DOHH2 (cell line): ENCODE results near the gene F2RL3.

Experiments
- H3F3A ChIP-seq: fragments of 200-600 bp; sonication (generic), shearing (Covaris generic); 2 replicates; pipeline ENCODE4 v1.6.0; 2016; ENCODE audit warnings: antibody characterized with exemption, mild to moderate bottlenecking; ENCODE audit not compliant: control insufficient read depth, insufficient read depth
- H3K27ac ChIP-seq: fragments of 200-600 bp; sonication (generic); 2 replicates; pipeline ENCODE4 v1.5.1; 2014; ENCODE audit warnings: low read depth, mild to moderate bottlenecking, low read length, moderate library complexity
- H3K27me3 ChIP-seq: fragments of 200-600 bp; sonication (generic); 2 replicates; pipeline ENCODE4 v1.6.1; 2014; ENCODE audit warnings: mild to moderate bottlenecking, low read length, mixed read lengths; ENCODE audit not compliant: control insufficient read depth
- H3K36me3 ChIP-seq: fragments of 200-600 bp; sonication (generic); 2 replicates; pipeline ENCODE4 v1.6.1; 2014; ENCODE audit warnings: mild to moderate bottlenecking, low read length, moderate library complexity, mixed read lengths; ENCODE audit not compliant: control insufficient read depth
- H3K4me1 ChIP-seq: fragments of 200-600 bp; sonication (generic); 2 replicates; pipeline ENCODE4 v1.6.1; 2014; ENCODE audit warnings: mild to moderate bottlenecking, low read length, mixed read lengths; ENCODE audit not compliant: control insufficient read depth
- H3K4me2 ChIP-seq: fragments of 200-600 bp; sonication (generic); 2 replicates; pipeline ENCODE4 v1.6.0; 2014; ENCODE audit warnings: mild to moderate bottlenecking, low read length, moderate library complexity
- H3K4me3 ChIP-seq: fragments of 200-600 bp; sonication (generic); 2 replicates; pipeline ENCODE4 v1.5.1; 2014; ENCODE audit warnings: mild to moderate bottlenecking, low read length, mixed read lengths
- H3K79me2 ChIP-seq: fragments of 200-600 bp; sonication (generic); 2 replicates; pipeline ENCODE4 v1.6.1; 2014; ENCODE audit warnings: mild to moderate bottlenecking, low read length, mixed read lengths; ENCODE audit not compliant: control insufficient read depth
- H3K9me2 ChIP-seq: fragments of 200-600 bp; sonication (generic); replicated peaks from 2 replicates; pipeline ENCODE4 v1.6.1; 2014; ENCODE audit warnings: mild to moderate bottlenecking, low read length, mixed read lengths; ENCODE audit not compliant: control insufficient read depth
- H3K9me3 ChIP-seq: fragments of 200-600 bp; sonication (generic); 2 replicates; pipeline ENCODE4 v1.6.1; 2014; ENCODE audit warnings: antibody characterized with exemption, low read length, mixed read lengths; ENCODE audit not compliant: control insufficient read depth, insufficient read depth
- H4K20me1 ChIP-seq: fragments of 200-600 bp; sonication (generic); 2 replicates; pipeline ENCODE4 v1.6.0; 2014; ENCODE audit warnings: low read depth, mild to moderate bottlenecking, antibody characterized with exemption, low read length, moderate library complexity; ENCODE audit not compliant: control insufficient read depth, insufficient read depth
- CTCF ChIP-seq: fragments of 200-600 bp; sonication (generic); IDR thresholded peaks from one replicate; pipeline ENCODE4 v1.5.1; 2014; ENCODE audit warnings: antibody characterized with exemption, mild to moderate bottlenecking, low read depth, low read length; ENCODE audit not compliant: poor library complexity, severe bottlenecking
- EZH2phosphoT487 ChIP-seq: fragments of 200-600 bp; sonication (generic); IDR thresholded peaks from 2 replicates; pipeline ENCODE4 v1.6.1; 2017; ENCODE audit warnings: borderline replicate concordance, mild to moderate bottlenecking, antibody characterized with exemption, low read length, moderate library complexity, mixed read lengths

The F2RL3 gene

DNA sequence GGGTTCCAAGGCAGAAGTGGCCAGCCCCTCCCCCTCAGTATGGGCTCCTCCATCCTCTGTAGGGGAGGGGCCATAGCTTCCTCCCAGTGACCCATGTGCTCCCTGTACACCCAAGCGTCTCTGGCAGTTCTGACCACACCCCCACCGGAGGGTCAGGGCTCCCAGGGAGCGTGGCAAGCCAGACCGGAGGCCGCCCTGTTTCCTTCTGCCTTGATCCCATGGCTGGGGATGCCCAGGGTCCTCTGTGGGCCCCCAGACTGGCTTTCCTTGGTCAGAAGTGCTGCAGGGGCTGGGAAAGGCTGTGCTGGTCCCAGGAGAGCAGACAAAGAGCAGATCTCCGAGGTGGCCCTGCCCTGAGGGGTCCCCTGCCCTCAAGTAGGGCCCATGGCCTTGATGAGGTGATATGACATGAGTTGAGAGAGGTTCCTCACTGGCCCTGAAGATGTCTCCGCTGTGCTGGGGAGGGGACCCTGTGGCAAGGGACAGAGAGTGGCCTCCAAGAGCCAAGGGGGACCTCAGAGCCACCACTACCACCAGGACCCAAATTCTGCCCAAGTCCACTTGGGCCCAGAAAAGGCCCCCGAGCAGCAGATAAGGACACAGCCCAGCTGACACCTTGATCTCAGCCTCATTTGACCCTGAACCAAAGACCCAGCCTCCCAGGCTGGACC lies 7.8 kb upstream of the F2RL3 start:
- H3F3A ChIP-seq = 0 out of 2 replicates have a peak, but pooled peaks cover under 1% of the 10 kb centered on the region
- TF ChIP-seq CTCF (no peak), EZH2phosphoT487 (no peak)
- H3K4me1 ChIP-seq = peaks cover 14% of the 10 kb centered on the region
- peaks cover 49% of the 10 kb centered on the region for H3K36me3 ChIP-seq
- no peak overlapping the region for H3K27ac ChIP-seq
- H3K4me3 ChIP-seq = no peak overlapping the region
- H3K9me3 ChIP-seq = peaks cover 10% of the 10 kb centered on the region; the same call in 1 of the 2 replicates
- H4K20me1 ChIP-seq = no peaks in the 10 kb centered on the region
- no peaks in the 10 kb centered on the region for H3K27me3 ChIP-seq
- no peaks in the 10 kb centered on the region for H3K9me2 ChIP-seq
- no peaks in the 10 kb centered on the region for H3K79me2 ChIP-seq
- no peak overlapping the region for H3K4me2 ChIP-seq

GRCh38 chr19:16882146-16882545 lies 6.7 kb upstream of the F2RL3 start:
- Histone ChIP-seq H3K9me3 (peaks cover 10% of the 10 kb centered on the region; the same call in 1 of the 2 replicates), H3F3A (peaks cover 6% of the 10 kb centered on the region; the same call in 1 of the 2 replicates), H3K4me1 (peaks cover 9% of the 10 kb centered on the region), H3K4me2 (no peak overlapping the region), H4K20me1 (no peaks in the 10 kb centered on the region), H3K27me3 (no peaks in the 10 kb centered on the region), H3K9me2 (no peaks in the 10 kb centered on the region), H3K36me3 (peaks cover 38% of the 10 kb centered on the region), H3K4me3 (no peak overlapping the region), H3K79me2 (no peaks in the 10 kb centered on the region), H3K27ac (no peak overlapping the region)
- TF ChIP-seq EZH2phosphoT487 (no peak), CTCF (no peak)

DNA sequence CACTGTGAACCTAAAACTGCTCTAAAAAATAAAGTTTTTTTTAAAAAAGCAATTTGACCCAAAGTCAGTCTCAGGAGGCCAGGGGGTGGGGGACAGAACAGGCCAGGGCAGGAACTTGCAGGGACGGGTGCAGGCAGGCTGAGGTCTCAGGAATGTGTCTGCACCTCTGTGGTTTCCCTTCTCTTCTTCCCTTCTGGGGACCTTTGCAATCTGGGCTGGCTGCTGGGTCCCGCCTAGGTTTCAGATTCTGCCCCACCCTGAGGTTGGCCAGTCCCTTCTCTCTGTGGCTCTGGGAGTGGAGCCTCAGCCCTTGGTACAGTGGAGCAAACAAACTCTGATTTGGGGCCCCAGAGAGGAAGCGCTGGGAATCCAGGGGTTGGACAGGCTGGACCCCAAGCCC lies 5.3 kb upstream of the F2RL3 start:
- Histone ChIP-seq H3K4me3 (no peak overlapping the region), H3K27ac (no peak overlapping the region), H3F3A (peaks cover 11% of the 10 kb centered on the region), H4K20me1 (no peaks in the 10 kb centered on the region), H3K36me3 (peaks cover 24% of the 10 kb centered on the region), H3K9me3 (peaks cover 10% of the 10 kb centered on the region; the same call in 1 of the 2 replicates), H3K27me3 (no peaks in the 10 kb centered on the region), H3K79me2 (no peaks in the 10 kb centered on the region), H3K9me2 (no peaks in the 10 kb centered on the region), H3K4me2 (no peak overlapping the region), H3K4me1 (peaks cover 23% of the 10 kb centered on the region)
- no peak for TF ChIP-seq CTCF
- TF ChIP-seq EZH2phosphoT487 = no peak
